ENCODE measurements around the gene SPRY4.
A peak's percentile ranks its signal among the peaks of the same experiment; 100 is the strongest.
"Not testable (repeated sequence)": the region's sequence is repeated elsewhere in the genome, so short reads cannot be mapped to it uniquely, and the experiment has no call there.

SPRY4 gene, protein sequence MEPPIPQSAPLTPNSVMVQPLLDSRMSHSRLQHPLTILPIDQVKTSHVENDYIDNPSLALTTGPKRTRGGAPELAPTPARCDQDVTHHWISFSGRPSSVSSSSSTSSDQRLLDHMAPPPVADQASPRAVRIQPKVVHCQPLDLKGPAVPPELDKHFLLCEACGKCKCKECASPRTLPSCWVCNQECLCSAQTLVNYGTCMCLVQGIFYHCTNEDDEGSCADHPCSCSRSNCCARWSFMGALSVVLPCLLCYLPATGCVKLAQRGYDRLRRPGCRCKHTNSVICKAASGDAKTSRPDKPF

GRCh38 chr5:142324871-142325724 is at the start of gene SPRY4:
SPRY4 (minus strand) TSS chr5:142325021; CDS start chr5:142315108, 9,913 bp downstream.
- DNase-seq: peak; percentile 41

GRCh38 chr5:142368529-142368928 is 43.7 kb upstream of the SPRY4 start:
- DNase-seq: no peak

DNA sequence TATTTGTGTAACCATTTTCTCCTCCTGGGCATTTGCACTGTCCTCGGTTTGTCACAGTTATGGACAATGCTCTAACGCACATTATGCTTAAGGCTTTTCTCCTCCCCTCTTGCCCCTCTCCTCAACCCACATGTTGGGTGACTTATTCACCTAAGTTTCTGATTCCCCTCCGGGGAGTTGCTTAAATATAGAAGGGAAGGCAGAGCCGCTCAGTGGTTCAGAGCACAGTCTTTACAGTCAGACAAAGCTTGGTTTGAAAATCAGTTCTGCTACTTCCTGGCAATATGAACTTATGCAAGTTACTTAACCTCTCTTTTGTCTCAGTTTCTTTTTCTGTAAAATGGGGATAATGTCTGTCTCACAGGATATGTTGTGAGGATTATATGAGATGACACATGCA is 41.2 kb upstream of the SPRY4 start:
- DNase-seq: no peak

DNA sequence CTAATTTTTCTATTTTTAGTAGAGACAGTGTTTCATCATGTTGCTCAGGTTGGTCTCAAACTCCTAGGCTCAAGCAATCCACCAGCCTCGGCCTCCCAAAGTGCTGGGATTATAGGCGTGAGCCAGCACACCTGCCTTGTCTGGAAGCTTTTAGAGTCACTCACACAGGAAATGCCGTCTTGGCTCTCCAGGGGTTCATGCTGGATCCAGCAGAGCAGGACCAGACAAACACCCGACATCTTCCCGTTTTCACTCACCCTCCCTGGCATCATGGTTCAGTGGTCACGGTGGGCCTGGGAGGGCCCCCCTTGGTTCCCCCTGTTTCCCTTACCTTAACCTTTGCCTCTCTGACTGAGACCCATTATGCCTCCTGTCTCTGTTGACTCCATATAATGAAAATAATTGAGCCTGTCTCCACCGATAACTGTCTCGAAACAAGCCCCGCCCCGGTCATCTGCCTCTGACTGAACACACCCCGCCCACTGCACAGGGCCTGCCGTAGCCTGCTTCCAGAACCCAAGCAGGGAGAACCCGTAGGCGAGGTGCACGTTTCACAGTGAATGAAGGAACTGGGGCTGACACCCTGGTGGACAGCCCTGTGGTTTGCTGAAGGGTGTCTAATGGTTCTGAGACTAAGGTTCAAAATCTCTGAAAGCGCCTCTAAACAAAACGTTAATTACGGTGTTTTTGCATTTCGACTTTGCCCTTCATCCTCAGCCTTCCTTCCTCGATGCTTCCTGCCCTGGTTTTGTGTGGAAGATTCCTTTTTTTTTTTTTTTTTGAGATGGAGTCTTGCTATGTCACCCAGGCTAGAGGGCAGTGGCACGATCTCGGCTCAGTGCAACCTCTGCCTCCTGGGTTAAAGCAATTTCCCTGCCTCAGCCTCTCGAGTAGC is 39.7 kb upstream of the SPRY4 start:
- no peak for DNase-seq

DNA sequence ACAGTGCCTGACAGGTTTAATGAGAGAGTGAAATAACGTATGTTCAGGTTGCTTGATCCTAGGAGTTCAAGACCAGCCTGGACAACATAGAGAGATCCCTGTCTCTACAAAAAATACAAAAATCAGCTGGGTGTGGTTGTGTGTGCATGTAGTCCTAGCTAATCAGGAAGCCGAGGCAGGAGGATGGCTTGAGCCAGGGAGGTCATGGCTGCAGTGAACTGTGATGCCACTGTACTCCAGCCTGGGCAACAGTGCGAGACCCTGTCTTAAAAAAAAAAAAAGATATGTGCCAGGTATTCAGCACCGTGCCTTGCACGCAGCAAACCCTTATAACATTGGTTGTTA is 38.8 kb upstream of the SPRY4 start:
- DNase-seq: no peak

DNA sequence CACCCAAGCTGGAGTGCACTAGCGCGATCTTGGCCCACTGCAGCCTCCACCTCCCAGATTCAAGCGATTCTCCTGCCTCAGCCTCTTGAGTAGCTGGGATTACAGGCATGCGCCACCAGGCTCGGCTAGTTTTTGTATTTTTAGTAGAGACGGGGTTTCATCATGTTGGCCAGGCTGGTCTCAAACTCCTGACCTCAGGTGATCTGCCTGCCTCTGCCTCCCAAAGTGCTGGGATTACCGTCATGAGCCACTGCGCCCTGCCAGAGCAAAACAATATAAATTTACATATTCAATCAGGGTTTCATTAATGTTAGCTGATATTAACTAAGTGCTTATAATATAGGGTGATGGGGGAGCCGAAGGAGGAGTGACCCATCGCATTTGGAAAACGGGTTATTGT is 37.4 kb upstream of the SPRY4 start:
- DNase-seq: not testable (repeated sequence)

DNA sequence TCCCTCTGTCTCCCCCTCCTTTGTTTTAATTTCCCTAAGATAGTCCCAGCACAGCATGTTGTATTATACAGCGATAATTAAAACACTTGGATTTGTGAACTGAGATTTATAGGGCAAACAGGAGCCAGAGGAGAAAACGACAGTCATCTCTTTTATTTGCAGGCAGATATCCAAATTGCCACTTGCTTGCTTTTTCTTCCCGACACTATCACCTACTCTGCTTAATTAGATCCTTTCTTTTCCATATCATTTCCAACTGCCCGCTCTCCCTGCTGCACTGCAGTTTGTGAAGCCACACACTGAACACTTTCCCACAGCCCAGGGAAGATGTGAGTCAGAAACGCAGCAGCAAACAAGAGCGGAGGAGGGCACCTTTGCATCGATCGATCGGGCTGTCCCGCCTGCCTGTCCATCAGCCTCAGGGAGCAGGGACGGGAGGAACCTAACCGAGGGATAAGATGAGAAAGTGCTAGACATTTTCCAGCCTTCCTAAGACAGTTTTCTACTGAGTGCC is 35.8 kb upstream of the SPRY4 start:
- no peak for DNase-seq

GRCh38 chr5:142360051-142360498 is 35.3 kb upstream of the SPRY4 start:
- DNase-seq: no peak

GRCh38 chr5:142358648-142359047 is 33.8 kb upstream of the SPRY4 start:
- DNase-seq: no peak

- DNase-seq: no peak
Observed at GRCh38 chr5:142358121-142358520, 33.3 kb upstream of the SPRY4 start.

- DNase-seq: no peak
Observed at GRCh38 chr5:142357469-142358090, 32.8 kb upstream of the SPRY4 start.

GRCh38 chr5:142356716-142357468 is 32.1 kb upstream of the SPRY4 start:
- no peak for DNase-seq

- DNase-seq: no peak
Observed at GRCh38 chr5:142356349-142356715, 31.5 kb upstream of the SPRY4 start.

GRCh38 chr5:142353071-142353472 is 28.3 kb upstream of the SPRY4 start:
- DNase-seq: no peak

GRCh38 chr5:142350021-142350420 is 25.2 kb upstream of the SPRY4 start:
- no peak for DNase-seq

- DNase-seq: no peak
Observed at GRCh38 chr5:142346706-142347105, 21.9 kb upstream of the SPRY4 start.

- not testable (repeated sequence) for DNase-seq
Observed at GRCh38 chr5:142344915-142345314, 20.1 kb upstream of the SPRY4 start.

GRCh38 chr5:142343531-142343930 is 18.7 kb upstream of the SPRY4 start:
- no peak for DNase-seq

GRCh38 chr5:142342128-142342981 is 17.5 kb upstream of the SPRY4 start:
- DNase-seq: no peak

DNA sequence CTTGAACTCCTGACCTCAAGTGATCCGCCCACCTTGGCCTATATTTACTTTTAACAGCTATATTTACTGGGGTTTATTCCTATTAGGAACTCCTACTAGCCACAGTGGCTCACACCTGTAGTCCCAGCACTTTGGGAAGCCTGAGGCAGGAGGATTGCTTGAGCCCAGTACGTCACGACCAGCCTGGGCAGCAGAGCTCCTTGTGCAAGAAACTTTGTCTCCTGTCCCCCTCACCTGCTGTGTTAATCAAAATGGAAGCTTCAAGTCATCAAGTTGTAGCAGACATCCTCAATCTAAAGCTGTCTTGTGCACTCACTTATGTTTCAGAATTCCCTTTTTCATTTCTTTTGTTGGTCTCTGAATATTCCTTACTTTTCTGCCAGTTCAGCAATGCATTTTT is 15.0 kb upstream of the SPRY4 start:
- no peak for DNase-seq

DNA sequence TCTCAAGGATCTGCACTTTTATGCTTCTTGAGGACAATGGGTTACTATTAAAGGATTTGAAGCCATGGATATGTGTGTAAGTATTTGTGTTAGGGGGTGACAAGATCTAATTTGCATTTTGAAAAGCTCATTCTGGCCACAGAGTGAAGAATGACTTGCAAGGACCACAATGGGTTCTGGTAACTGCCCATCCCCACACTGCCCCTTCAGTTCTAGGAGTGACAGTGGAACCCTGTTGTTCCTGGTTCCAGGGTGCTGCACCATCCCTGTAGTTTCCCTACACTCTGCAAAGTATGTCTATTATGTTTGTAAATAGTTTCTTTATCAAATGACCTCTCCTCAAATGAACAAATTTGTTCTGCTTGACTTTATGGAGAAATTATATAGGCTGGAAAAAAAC is 9.7 kb upstream of the SPRY4 start:
- DNase-seq: no peak

All from KG1 (cell line).